ENCODE results near the gene MOB2.

The MOB2 gene

GRCh38 chr11:1480191-1480554 lies 6.4 kb downstream of the MOB2 start:
- Histone ChIP-seq H3K18ac (ENCODE audit: low read length) (no peak overlapping the region), H2AK5ac (ENCODE audit: low read length) (no peak overlapping the region)

GRCh38 chr11:1479678-1480118 lies 6.9 kb downstream of the MOB2 start:
- WGBS (ENCODE audit: extremely low coverage, insufficient coverage, insufficient read length), result no CpG with 5 or more reads among the region's 12 CpGs
- Histone ChIP-seq H3K4me1 (ENCODE audit: control insufficient read depth in 1 of 2, insufficient read depth in 2 of 2, low read length in 2 of 2) (no peaks in the 10 kb centered on the region), H3K36me3 (ENCODE audit: control insufficient read depth in 1 of 2, insufficient read depth in 2 of 2, low read length in 2 of 2) (peaks cover 25 to 32% of the 10 kb centered on the region in 2 experiments), H3K27ac (ENCODE audit: low read depth, low read length) (no peak overlapping the region), H3K23ac (ENCODE audit: low read length) (no peak overlapping the region), H3K18ac (ENCODE audit: low read length) (no peak overlapping the region), H2BK120ac (ENCODE audit: insufficient read depth, low read length, poor library complexity) (no peak overlapping the region), H2AFZ (ENCODE audit: insufficient read depth, low read length, poor library complexity) (no peak overlapping the region), H3K14ac (ENCODE audit: low read length) (no peak overlapping the region), H3K79me1 (ENCODE audit: low read length) (no peaks in the 10 kb centered on the region), H2BK5ac (ENCODE audit: low read depth, low read length, poor library complexity) (no peak overlapping the region), H3K9me3 (ENCODE audit: insufficient read depth, low read depth, low read length) (no peaks in the 10 kb centered on the region), H3K4me3 (ENCODE audit: low read depth, low read length) (no peak overlapping the region), H3K4ac (ENCODE audit: low read depth, low read length) (no peak overlapping the region), H4K91ac (ENCODE audit: low read depth, low read length) (no peak overlapping the region), H3K9ac (ENCODE audit: low read length) (no peak overlapping the region), H4K8ac (ENCODE audit: low read depth, low read length) (no peak overlapping the region), H3K27me3 (ENCODE audit: insufficient read depth, low read length) (no peaks in the 10 kb centered on the region), H2AK5ac (ENCODE audit: low read length) (no peak overlapping the region), H4K12ac (ENCODE audit: low read depth, low read length) (no peak overlapping the region), H3K79me2 (ENCODE audit: control insufficient read depth, insufficient read depth, low read length, poor library complexity) (no peaks in the 10 kb centered on the region), H3K4me2 (ENCODE audit: low read length) (no peak overlapping the region), H2BK12ac (ENCODE audit: low read length) (no peak overlapping the region)
- no peak for DNase-seq

More at GRCh38 chr11:1480191-1480554, 6.4 kb downstream of the MOB2 start:
- Histone ChIP-seq H2AFZ (ENCODE audit: insufficient read depth, low read length, poor library complexity) (no peak overlapping the region), H3K4me1 (ENCODE audit: control insufficient read depth in 1 of 2, insufficient read depth in 2 of 2, low read length in 2 of 2) (no peaks in the 10 kb centered on the region), H3K9me3 (ENCODE audit: insufficient read depth, low read depth, low read length) (no peaks in the 10 kb centered on the region), H3K4me2 (ENCODE audit: low read length) (no peak overlapping the region), H2BK120ac (ENCODE audit: insufficient read depth, low read length, poor library complexity) (no peak overlapping the region), H3K27me3 (ENCODE audit: insufficient read depth, low read length) (no peaks in the 10 kb centered on the region), H3K4ac (ENCODE audit: low read depth, low read length) (no peak overlapping the region), H3K9ac (ENCODE audit: low read length) (no peak overlapping the region), H3K14ac (ENCODE audit: low read length) (no peak overlapping the region), H2BK5ac (ENCODE audit: low read depth, low read length, poor library complexity) (no peak overlapping the region), H3K27ac (ENCODE audit: low read depth, low read length) (no peak overlapping the region), H3K4me3 (ENCODE audit: low read depth, low read length) (no peak overlapping the region), H3K79me1 (ENCODE audit: low read length) (no peaks in the 10 kb centered on the region), H4K91ac (ENCODE audit: low read depth, low read length) (no peak overlapping the region), H3K79me2 (ENCODE audit: control insufficient read depth, insufficient read depth, low read length, poor library complexity) (no peaks in the 10 kb centered on the region), H4K8ac (ENCODE audit: low read depth, low read length) (no peak overlapping the region), H2BK12ac (ENCODE audit: low read length) (no peak overlapping the region), H3K23ac (ENCODE audit: low read length) (no peak overlapping the region), H4K12ac (ENCODE audit: low read depth, low read length) (no peak overlapping the region), H3K36me3 (ENCODE audit: control insufficient read depth in 1 of 2, insufficient read depth in 2 of 2, low read length in 2 of 2) (peaks cover 25 to 32% of the 10 kb centered on the region in 2 experiments)
- WGBS (ENCODE audit: extremely low coverage, insufficient coverage, insufficient read length), result no CpG with 5 or more reads among the region's 13 CpGs
- DNase-seq, result no peak

GRCh38 chr11:1479006-1479677 lies 7.4 kb downstream of the MOB2 start:
- H3K14ac ChIP-seq (ENCODE audit: low read length), result no peak overlapping the region
- no peaks in the 10 kb centered on the region for H3K79me2 ChIP-seq (ENCODE audit: control insufficient read depth, insufficient read depth, low read length, poor library complexity)
- no peaks in the 10 kb centered on the region for H3K27me3 ChIP-seq (ENCODE audit: insufficient read depth, low read length)
- WGBS (ENCODE audit: extremely low coverage, insufficient coverage, insufficient read length), result no CpG with 5 or more reads among the region's 9 CpGs
- H3K18ac ChIP-seq (ENCODE audit: low read length), result no peak overlapping the region
- H4K8ac ChIP-seq (ENCODE audit: low read depth, low read length), result no peak overlapping the region
- no peak overlapping the region for H3K4me2 ChIP-seq (ENCODE audit: low read length)
- H2BK5ac ChIP-seq (ENCODE audit: low read depth, low read length, poor library complexity), result no peak overlapping the region
- no peak overlapping the region for H2AK5ac ChIP-seq (ENCODE audit: low read length)
- H4K12ac ChIP-seq (ENCODE audit: low read depth, low read length), result no peak overlapping the region
- no peak overlapping the region for H2BK12ac ChIP-seq (ENCODE audit: low read length)
- no peak for DNase-seq
- H3K79me1 ChIP-seq (ENCODE audit: low read length), result no peaks in the 10 kb centered on the region
- no peak overlapping the region for H3K9ac ChIP-seq (ENCODE audit: low read length)
- no peak overlapping the region for H4K91ac ChIP-seq (ENCODE audit: low read depth, low read length)
- no peak overlapping the region for H3K4me3 ChIP-seq (ENCODE audit: low read depth, low read length)
- no peak overlapping the region for H3K27ac ChIP-seq (ENCODE audit: low read depth, low read length)
- H3K36me3 ChIP-seq (ENCODE audit: control insufficient read depth in 1 of 2, insufficient read depth in 2 of 2, low read length in 2 of 2), result peaks cover 25 to 32% of the 10 kb centered on the region in 2 experiments
- no peak overlapping the region for H2AFZ ChIP-seq (ENCODE audit: insufficient read depth, low read length, poor library complexity)
- H3K4me1 ChIP-seq (ENCODE audit: control insufficient read depth in 1 of 2, insufficient read depth in 2 of 2, low read length in 2 of 2), result no peaks in the 10 kb centered on the region
- H3K23ac ChIP-seq (ENCODE audit: low read length), result no peak overlapping the region
- no peak overlapping the region for H2BK120ac ChIP-seq (ENCODE audit: insufficient read depth, low read length, poor library complexity)
- no peak overlapping the region for H3K4ac ChIP-seq (ENCODE audit: low read depth, low read length)
- no peaks in the 10 kb centered on the region for H3K9me3 ChIP-seq (ENCODE audit: insufficient read depth, low read depth, low read length)

GRCh38 chr11:1478544-1478943 lies 8.0 kb downstream of the MOB2 start:
- no peaks in the 10 kb centered on the region for H3K4me1 ChIP-seq (ENCODE audit: control insufficient read depth in 1 of 2, insufficient read depth in 2 of 2, low read length in 2 of 2)
- H4K12ac ChIP-seq (ENCODE audit: low read depth, low read length), result no peak overlapping the region
- no peak overlapping the region for H2BK120ac ChIP-seq (ENCODE audit: insufficient read depth, low read length, poor library complexity)
- H2AFZ ChIP-seq (ENCODE audit: insufficient read depth, low read length, poor library complexity), result no peak overlapping the region
- peaks cover 25 to 32% of the 10 kb centered on the region in 2 experiments for H3K36me3 ChIP-seq (ENCODE audit: control insufficient read depth in 1 of 2, insufficient read depth in 2 of 2, low read length in 2 of 2)
- no peaks in the 10 kb centered on the region for H3K27me3 ChIP-seq (ENCODE audit: insufficient read depth, low read length)
- H3K4me3 ChIP-seq (ENCODE audit: low read depth, low read length), result no peak overlapping the region
- H3K79me2 ChIP-seq (ENCODE audit: control insufficient read depth, insufficient read depth, low read length, poor library complexity), result no peaks in the 10 kb centered on the region
- H4K91ac ChIP-seq (ENCODE audit: low read depth, low read length), result no peak overlapping the region
- no peak overlapping the region for H2AK5ac ChIP-seq (ENCODE audit: low read length)
- no CpG with 5 or more reads among the region's 9 CpGs for WGBS (ENCODE audit: extremely low coverage, insufficient coverage, insufficient read length)
- H3K4me2 ChIP-seq (ENCODE audit: low read length), result no peak overlapping the region
- no peak overlapping the region for H3K23ac ChIP-seq (ENCODE audit: low read length)
- no peak overlapping the region for H3K18ac ChIP-seq (ENCODE audit: low read length)
- no peak overlapping the region for H4K8ac ChIP-seq (ENCODE audit: low read depth, low read length)
- H3K14ac ChIP-seq (ENCODE audit: low read length), result no peak overlapping the region
- no peak for DNase-seq
- no peak overlapping the region for H2BK5ac ChIP-seq (ENCODE audit: low read depth, low read length, poor library complexity)
- H3K4ac ChIP-seq (ENCODE audit: low read depth, low read length), result no peak overlapping the region
- H3K27ac ChIP-seq (ENCODE audit: low read depth, low read length), result no peak overlapping the region
- H3K9me3 ChIP-seq (ENCODE audit: insufficient read depth, low read depth, low read length), result no peaks in the 10 kb centered on the region
- no peak overlapping the region for H3K9ac ChIP-seq (ENCODE audit: low read length)
- H3K79me1 ChIP-seq (ENCODE audit: low read length), result no peaks in the 10 kb centered on the region
- no peak overlapping the region for H2BK12ac ChIP-seq (ENCODE audit: low read length)
